Osteocyte (in vitro differentiated cells): ENCODE data around the gene PROM1. TPM values are rescaled to one million over a fixed set of nuclear protein-coding genes. Genes with fewer than 3 reads are reported as not detected.

ENCODE experiments used
- DNase-seq: peaks from one replicate; pipeline ENCODE4 v3.0.0; 2021; ENCODE audit warnings: mixed read lengths; ENCODE audit not compliant: unreplicated experiment; ENCODE audit errors: extremely low spot score
- H3K27ac Mint-ChIP-seq: one replicate; pipeline ENCODE4 v1.8.0; 2021; ENCODE audit warnings: mild to moderate bottlenecking, mixed read lengths; ENCODE audit not compliant: unreplicated experiment
- H3K27me3 Mint-ChIP-seq: one replicate; pipeline ENCODE4 v1.8.0; 2021; ENCODE audit warnings: mixed read lengths; ENCODE audit not compliant: unreplicated experiment
- H3K36me3 Mint-ChIP-seq: one replicate; pipeline ENCODE4 v1.8.0; 2021; ENCODE audit warnings: mixed read lengths; ENCODE audit not compliant: unreplicated experiment
- H3K4me1 Mint-ChIP-seq: one replicate; pipeline ENCODE4 v1.8.0; 2021; ENCODE audit warnings: mixed read lengths; ENCODE audit not compliant: unreplicated experiment
- H3K4me3 Mint-ChIP-seq: one replicate; pipeline ENCODE4 v1.8.0; 2021; ENCODE audit warnings: mild to moderate bottlenecking, moderate library complexity, mixed read lengths; ENCODE audit not compliant: unreplicated experiment
- H3K9me3 Mint-ChIP-seq: one replicate; pipeline ENCODE4 v1.8.0; 2021; ENCODE audit warnings: mixed read lengths; ENCODE audit not compliant: unreplicated experiment
- total RNA-seq: library from RNA; stranded (reverse); gene quantifications from 2 replicates; pipeline ENCODE4 v1.2.1, GENCODE V29; 2021
- TF ChIP-seq, protein P1 (sequence below): fragments of 200-600 bp; sonication (generic); IDR thresholded peaks from 2 replicates; pipeline ENCODE4 v1.5.0; 2021; ENCODE audit warnings: antibody characterized with exemption, mild to moderate bottlenecking, moderate library complexity

PROM1 gene
- total RNA-seq, 1 donor from 2014 or later: not detected

DNA sequence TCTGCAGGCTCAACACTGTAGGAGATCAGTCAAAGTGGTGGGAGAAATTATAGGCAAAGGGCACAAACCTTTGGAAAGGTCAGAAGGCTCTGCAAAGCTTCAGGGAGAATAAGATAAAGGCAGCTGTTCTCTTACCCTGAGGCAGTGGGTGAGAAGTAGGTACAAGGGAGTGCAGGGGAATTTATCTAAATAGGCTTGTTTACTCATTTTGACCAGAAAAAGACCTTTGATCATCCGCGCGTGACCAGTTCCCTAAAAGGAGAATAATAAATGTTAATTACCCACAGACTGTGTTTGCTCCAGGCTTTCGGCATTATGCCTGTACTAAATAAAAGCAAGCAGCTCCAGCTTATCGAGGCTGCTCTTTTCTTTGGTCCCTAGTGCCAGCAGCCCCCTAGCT, 130.2 kb downstream of the PROM1 start:
- Mint-ChIP-seq H3K36me3 (no peaks in the 10 kb centered on the region), H3K27ac (no peak overlapping the region), H3K27me3 (peaks cover 4% of the 10 kb centered on the region), H3K9me3 (no peaks in the 10 kb centered on the region), H3K4me3 (no peak overlapping the region), H3K4me1 (no peaks in the 10 kb centered on the region)
- TF ChIP-seq, protein P1, sequence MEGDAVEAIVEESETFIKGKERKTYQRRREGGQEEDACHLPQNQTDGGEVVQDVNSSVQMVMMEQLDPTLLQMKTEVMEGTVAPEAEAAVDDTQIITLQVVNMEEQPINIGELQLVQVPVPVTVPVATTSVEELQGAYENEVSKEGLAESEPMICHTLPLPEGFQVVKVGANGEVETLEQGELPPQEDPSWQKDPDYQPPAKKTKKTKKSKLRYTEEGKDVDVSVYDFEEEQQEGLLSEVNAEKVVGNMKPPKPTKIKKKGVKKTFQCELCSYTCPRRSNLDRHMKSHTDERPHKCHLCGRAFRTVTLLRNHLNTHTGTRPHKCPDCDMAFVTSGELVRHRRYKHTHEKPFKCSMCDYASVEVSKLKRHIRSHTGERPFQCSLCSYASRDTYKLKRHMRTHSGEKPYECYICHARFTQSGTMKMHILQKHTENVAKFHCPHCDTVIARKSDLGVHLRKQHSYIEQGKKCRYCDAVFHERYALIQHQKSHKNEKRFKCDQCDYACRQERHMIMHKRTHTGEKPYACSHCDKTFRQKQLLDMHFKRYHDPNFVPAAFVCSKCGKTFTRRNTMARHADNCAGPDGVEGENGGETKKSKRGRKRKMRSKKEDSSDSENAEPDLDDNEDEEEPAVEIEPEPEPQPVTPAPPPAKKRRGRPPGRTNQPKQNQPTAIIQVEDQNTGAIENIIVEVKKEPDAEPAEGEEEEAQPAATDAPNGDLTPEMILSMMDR: no peak
- DNase-seq: no peak

DNA sequence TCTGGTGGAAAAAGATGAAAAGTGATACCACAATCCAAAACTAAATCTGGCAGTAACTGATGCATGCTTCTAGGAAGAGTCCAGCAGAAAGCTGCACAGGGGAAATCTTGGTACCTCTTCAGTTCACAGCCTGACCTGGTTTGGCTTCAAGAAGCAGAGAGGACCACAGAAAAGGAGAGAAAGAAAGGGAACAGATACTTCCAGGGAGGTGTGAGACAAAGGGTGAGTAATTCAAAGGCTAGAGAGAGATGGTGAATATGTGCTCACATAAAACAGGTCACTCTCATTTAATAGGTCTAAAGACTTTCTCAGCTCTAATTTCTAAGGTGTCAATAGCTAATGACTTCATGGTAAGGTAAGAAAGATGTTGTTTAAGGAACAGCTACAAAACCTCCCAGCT, 132.0 kb downstream of the PROM1 start:
- no peak overlapping the region for H3K4me3 Mint-ChIP-seq
- H3K9me3 Mint-ChIP-seq: no peaks in the 10 kb centered on the region
- TF ChIP-seq, protein P1: no peak
- H3K4me1 Mint-ChIP-seq: no peaks in the 10 kb centered on the region
- no peak overlapping the region for H3K27ac Mint-ChIP-seq
- no peaks in the 10 kb centered on the region for H3K36me3 Mint-ChIP-seq
- H3K27me3 Mint-ChIP-seq: peaks cover 4% of the 10 kb centered on the region
- no peak for DNase-seq

DNA sequence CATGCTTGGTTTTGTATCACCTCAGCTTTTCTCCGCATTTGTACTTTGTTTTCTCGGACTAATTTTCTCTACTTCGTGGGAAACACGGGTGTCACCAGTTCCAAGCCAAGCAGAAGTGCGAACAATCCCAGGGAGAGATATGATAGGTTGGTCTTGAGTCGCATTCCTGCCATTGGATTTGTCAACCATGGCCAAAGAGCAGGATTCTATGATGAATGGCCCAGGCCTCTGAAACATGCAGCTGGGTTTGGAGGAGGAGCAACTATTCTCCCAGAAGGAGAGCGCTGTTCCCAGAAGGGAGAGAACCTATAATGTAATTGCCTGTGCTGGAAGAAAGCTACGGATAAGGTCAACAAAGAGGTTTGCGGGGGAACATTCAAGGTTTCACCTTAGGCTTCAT, 135.0 kb downstream of the PROM1 start:
- H3K9me3 Mint-ChIP-seq: no peaks in the 10 kb centered on the region
- H3K4me1 Mint-ChIP-seq: no peaks in the 10 kb centered on the region
- H3K27me3 Mint-ChIP-seq: no peaks in the 10 kb centered on the region
- no peak for DNase-seq
- no peaks in the 10 kb centered on the region for H3K36me3 Mint-ChIP-seq
- TF ChIP-seq, protein P1: no peak
- no peak overlapping the region for H3K27ac Mint-ChIP-seq
- H3K4me3 Mint-ChIP-seq: no peak overlapping the region

DNA sequence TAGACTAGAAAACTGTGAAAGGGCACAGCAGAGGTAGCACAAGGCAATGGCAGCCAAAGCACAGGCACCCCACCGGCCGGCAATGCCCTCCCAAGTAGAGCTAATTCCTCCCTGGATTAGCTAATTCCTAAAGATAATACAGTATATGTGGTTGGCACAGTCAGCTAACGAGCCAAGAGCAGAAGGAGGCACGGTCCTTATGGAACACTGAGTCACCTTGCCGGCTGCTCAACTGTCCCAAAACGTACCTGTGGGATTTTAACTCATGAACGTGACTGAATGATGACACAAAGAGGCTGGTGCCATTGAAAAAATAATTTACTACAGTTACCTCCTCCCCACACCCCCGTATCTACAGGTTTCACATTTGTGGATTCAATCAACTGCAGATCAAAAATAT, 136.1 kb downstream of the PROM1 start:
- Mint-ChIP-seq H3K4me1 (no peaks in the 10 kb centered on the region), H3K36me3 (no peaks in the 10 kb centered on the region), H3K27ac (no peak overlapping the region), H3K9me3 (no peaks in the 10 kb centered on the region), H3K27me3 (no peaks in the 10 kb centered on the region), H3K4me3 (no peak overlapping the region)
- DNase-seq: no peak
- TF ChIP-seq, protein P1: no peak

DNA sequence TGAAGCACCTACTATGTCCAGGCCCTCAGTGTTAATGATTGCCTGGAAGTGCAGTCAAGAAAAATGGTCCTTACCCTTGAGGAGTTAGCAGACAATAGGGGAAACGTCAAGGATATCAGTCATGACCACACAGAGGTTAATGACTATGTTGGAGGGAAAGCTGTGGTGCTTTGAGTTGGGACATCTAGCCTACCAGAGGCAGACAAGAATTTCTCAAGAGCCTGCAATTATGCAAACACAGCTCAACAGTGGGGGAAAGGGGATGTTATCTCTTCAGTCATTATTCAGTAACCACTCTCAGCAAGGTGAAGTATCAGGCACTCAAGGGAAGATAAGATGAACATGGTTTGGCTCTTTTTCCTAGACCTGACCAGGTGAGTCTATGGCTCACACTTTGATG, 138.3 kb downstream of the PROM1 start:
- TF ChIP-seq, protein P1: no peak
- Mint-ChIP-seq H3K27me3 (peaks cover 2% of the 10 kb centered on the region), H3K4me1 (no peaks in the 10 kb centered on the region), H3K36me3 (no peaks in the 10 kb centered on the region), H3K9me3 (no peaks in the 10 kb centered on the region), H3K27ac (no peak overlapping the region), H3K4me3 (no peak overlapping the region)
- no peak for DNase-seq
